Raji (cell line): Measurements from ENCODE around the gene SUOX.

ENCODE experiments used
- POLR2A ChIP-seq: IDR thresholded peaks from 2 replicates; pipeline ENCODE4 v1.6.1; 2011; ENCODE audit warnings: low read depth, low read length, control low read depth; ENCODE audit not compliant: insufficient read depth

Gene SUOX

DNA sequence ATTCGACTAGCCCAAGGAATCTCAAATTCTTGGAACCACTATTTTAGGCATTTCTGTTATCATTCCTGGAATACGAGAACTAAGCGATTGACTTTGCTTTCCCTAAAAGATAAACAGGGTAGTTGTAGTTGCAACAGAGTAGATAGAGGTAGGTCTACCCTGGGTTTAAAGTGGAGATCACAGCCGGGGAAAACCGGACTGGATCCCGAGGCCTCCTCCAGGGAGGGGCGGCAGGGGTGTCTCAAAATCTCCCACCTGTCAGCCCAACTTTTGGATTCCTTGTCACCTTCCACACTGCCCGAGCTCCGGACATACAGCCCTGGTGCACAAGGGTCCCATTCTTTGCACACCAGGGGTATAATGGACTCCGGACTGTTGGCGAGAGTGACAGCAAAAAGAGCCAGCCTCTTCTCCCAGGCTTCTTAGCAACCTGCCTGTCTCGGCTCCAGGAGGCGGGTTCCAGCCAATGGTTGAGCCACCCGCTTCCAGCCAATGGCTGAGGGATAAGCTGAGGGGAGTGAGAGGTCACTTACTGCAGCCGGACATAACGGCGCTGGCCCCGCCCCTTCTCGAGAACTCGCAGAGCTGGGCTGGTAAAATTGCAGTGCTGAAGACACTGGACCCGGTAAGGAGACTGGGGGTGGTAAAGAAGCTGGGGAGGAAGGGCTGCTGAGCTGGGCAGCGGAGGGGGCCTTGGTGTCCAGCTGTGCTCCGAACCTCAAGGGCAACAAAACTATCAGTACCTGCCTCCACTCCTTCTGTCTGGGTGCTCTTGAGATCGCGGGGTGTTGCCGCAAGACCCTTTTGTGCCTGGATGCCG is at the start of gene SUOX:
Gene SUOX (plus strand): TSS at position 562 of the 820 bp plus-strand sequence. CDS start 4,946 bp downstream, outside the sequence.
- no peak for TF ChIP-seq POLR2A

DNA sequence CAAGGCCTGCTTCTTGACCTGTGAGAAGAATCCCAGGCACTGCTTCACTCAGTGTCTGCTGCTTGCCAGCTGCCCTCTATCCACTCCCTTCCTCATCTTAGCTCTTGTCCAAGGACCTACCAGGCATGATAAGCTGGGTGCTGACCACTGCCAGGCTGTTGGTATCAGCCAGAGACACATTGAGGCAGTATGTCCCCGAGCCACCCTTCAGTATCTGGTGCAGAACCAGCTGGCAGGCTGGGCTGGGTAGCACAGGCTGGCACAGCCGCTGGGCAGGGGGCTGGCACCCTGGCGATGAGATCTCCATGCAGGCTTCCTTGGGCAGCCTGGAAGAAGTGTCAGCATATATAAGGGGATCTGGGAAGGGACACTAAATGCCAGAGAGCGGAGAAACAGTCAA is 41.7 kb upstream of the SUOX start:
- no peak for TF ChIP-seq POLR2A

DNA sequence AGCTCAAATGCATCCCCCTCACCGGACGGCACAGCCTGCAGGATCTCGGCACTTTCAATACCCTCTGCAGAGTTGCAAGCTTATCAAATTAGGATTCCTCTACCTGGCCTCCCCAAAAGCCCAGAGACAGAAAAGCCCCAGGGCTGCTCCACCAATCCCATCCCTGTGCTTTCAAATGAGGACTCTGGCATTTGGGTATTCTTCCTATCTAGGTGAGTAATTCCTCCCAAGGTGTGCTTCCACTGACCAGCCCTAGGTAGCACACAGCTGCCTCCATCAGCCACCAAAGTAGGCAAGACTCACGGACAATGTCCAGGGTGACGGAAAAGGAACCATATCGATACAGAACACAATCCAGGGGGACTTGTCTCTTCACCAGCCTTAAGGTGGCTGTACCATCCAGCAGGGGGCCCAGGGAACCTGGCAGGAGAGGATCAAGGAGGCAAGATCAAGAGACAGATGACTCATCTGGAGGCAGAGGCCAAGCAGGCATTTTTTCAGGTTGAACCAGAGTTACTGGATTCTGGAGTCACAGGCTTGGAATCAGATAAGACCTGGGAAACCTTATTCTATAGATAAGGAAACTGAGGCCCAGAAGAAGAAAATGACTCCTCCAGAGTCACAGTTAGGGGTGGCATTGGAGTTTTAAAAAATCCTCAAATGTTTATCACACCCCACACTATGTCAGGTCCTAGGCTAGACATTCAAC is 41.1 kb upstream of the SUOX start:
- TF ChIP-seq POLR2A = no peak

DNA sequence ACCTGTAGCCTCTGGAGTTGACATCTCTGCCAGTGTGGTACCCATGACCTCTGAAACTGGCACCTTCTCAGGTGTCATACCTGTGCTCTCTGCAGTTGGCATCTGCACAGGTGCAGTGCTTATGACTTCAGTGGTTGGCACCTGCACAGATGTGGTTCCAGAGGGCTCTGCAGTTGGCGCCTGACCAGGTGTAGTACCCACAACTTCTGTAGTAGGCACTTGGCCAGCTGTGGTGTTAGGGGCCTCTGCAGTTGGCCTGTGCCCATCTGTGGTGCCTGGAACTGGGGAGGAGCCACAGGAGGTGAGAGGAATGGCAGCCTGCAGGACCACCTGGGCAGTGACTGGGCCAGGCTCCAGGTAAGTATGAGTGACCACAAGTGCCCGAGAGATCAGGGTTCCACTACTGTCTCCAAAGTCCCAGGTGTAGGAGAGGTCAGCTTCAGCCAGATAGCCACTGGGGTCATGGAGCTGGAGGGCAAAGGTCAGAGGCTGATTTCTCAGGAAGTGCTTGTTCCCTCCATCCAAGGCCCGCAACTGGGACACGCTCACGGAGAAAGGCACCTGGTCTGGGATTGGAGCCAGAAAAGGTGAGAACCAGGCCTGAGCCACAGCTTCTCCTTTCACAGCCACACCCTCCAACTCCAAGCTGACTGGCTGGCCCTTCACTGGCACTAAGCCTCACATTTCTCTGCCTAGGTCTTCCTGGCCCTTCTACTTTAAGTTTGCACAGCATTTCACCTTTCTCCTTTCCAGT is 39.8 kb upstream of the SUOX start:
- no peak for TF ChIP-seq POLR2A

DNA sequence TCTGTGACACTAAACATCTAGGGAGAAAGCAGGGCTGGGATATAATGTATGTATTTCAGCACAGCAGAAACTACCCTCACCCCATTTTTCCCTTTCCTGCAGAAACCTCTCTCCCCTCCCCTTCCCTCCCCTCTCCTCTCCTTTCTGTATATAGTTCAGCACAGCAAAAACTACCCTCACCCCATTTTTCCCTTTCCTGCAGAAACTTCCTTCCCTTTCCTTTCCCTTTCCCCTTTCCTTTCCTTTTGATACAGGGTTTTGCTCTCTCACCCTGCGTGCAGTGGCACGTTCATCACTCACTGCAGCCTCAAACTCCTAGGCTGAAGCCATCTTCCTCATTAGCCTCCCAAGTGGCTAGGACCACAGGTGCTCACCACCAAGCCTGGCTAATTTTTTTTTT is 33.3 kb upstream of the SUOX start:
- no peak for TF ChIP-seq POLR2A

DNA sequence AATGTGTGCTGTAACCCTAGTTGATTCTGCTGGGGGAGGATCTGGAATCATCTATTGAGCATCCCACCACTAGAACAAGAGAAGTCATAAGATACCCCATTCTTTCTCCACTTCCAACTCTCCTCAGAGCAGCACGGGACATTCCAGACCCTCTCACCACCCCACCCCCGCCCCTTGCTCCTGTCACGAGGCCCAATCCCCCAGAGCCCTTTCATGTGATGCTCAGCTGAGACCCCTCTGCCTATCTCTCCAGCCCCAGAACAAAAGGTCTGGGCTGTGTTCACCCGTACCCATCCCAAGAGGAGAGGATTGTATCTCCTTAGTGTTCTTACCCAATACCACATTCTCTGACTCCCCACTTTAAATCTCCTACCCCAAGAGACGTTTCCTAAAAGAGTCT is 31.8 kb upstream of the SUOX start:
- TF ChIP-seq POLR2A = no peak

DNA sequence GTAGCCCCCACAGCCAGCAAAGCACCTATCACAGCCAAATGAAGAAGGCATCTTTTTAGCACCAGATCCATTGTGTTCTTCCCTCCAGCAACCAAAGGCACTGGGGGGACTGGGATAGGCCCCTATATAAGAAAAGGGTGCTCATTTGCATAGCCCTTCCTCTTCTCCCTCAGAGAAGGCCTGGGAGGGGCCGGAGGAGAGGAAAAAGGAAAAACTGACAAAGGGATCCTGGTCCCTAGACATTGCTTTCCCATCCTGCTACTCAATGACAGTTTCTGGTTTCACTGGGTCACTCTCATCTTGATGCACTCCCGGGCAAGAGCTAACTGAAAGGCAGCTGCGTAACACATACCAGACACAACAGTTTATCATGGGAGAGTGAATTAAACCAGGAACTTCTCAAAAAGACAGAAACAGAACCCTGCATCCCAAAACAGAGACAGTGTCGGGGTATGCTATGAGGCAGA is 31.1 kb upstream of the SUOX start, which contains the start of gene PMEL:
Gene PMEL (minus strand): TSS at position 102 of the 467 bp plus-strand sequence. CDS start 31 bp downstream, at position 71.
- TF ChIP-seq POLR2A = no peak

DNA sequence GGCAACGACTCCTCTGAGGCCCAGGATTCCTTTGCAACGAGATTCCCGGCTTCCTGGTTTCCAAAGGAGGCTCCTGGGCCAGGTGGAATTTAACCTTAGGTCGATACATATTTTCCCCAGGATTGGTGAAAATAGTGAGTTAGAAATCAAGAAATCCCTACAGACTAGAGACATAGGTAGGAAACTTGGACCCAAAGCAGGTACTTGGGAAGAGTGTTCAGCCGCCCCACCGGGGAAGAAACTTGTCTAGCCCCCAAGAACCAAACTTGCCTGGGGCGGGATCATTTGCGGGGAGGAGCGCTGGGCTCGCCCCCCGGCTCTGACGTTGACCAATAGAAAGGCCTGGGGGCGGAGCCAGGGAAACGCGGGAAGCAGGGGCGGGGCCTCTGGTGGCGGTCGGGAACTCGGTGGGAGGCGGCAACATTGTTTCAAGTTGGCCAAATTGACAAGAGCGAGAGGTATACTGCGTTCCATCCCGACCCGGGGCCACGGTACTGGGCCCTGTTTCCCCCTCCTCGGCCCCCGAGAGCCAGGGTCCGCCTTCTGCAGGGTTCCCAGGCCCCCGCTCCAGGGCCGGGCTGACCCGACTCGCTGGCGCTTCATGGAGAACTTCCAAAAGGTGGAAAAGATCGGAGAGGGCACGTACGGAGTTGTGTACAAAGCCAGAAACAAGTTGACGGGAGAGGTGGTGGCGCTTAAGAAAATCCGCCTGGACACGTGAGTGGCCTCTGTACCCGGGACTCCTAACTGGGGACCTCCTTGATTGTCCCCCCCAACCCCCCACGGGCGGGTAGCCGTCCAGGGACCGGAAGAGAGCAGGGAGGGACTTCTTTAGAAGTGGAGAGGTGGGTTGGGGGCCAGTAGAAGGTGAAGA is 30.4 kb upstream of the SUOX start, which contains the start of gene CDK2:
Gene CDK2 (plus strand): TSS at position 423 of the 874 bp plus-strand sequence. CDS start 179 bp downstream, at position 602.
- peak; percentile 88 for TF ChIP-seq POLR2A

DNA sequence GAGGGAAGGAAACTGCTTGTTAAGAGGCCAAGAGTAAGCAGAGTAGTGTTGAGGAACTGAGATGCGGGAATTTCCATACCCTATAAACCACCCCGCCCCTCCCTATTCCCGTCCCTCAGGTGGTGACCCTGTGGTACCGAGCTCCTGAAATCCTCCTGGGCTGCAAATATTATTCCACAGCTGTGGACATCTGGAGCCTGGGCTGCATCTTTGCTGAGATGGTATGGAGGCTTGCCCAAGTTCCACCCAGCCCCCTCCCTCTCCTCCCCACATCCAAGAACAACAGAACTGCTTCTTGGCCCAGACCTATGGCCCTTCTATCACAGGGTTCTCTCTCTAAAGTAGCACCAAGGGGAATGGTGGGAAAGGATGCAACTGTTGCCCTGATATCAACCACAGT is 27.7 kb upstream of the SUOX start:
- no peak for TF ChIP-seq POLR2A

DNA sequence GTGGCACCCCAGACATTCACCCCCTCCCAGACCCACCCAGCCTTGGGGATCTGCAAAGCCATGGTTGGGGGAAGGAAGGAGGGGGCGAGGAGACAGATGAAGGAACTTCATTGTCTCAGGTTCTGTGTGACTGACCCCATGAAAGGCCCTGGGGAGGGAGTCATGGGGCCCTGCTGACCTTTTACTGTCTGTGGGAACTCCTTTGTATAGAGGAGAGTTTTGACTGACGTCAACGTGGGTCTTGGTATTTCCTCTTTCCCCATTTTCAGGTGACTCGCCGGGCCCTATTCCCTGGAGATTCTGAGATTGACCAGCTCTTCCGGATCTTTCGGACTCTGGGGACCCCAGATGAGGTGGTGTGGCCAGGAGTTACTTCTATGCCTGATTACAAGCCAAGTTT is 26.3 kb upstream of the SUOX start:
- no peak for TF ChIP-seq POLR2A

DNA sequence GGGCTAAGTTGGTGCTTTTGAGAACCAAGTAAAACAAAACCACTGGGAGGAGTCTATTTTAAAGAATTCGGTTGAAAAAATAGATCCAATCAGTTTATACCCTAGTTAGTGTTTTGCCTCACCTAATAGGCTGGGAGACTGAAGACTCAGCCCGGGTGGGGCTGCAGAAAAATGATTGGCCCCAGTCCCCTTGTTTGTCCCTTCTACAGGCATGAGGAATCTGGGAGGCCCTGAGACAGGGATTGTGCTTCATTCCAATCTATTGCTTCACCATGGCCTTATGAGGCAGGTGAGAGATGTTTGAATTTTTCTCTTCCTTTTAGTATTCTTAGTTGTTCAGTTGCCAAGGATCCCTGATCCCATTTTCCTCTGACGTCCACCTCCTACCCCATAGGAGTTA is 25.0 kb upstream of the SUOX start:
- TF ChIP-seq POLR2A = no peak

DNA sequence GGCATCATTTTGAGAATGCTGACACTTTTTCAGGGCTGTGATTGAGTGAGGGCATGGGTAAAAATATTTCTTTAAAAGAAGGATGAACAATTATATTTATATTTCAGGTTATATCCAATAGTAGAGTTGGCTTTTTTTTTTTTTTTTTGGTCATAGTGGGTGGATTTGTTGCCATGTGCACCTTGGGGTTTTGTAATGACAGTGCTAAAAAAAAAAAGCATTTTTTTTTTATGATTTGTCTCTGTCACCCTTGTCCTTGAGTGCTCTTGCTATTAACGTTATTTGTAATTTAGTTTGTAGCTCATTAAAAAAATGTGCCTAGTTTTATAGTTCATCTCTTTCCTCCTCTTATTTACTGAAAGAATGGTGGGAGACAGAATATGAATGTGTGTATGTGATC is 24.6 kb upstream of the SUOX start:
- TF ChIP-seq POLR2A = no peak

DNA sequence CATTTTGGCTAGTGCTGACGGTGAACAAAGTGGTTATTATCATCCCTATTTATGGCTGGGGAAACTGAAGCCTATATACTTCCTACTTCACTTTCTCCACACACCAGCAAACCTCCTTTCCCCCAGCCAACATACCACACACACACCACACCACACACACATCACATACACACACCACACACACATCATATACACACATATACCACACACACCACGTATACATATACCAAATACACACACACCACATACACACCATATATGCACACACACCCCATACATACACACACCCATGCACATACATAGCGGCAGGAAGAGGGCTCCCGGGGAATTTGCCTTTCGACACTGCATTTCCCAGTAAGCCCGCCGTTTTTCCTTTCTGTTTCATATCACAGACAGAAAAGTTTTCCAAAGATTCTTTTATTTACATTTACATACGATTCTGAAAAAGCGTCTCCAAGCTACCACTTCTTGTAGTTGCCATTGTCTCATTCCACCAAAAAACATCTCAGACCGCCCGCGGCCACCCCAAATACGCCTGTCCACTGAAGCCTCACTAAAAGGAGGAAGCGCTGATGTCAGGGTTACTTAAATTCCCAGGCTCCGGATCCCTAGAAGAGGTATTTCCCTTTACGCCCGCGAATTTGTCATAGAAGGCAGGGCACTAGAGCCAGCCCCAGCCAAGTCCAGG is 24.0 kb upstream of the SUOX start:
- TF ChIP-seq POLR2A = no peak
